Activated T-helper 1 cell treated with anti-CD3 and anti-CD28 coated beads, Interleukin-12 subunit alpha, Interleukin-12 subunit beta, Interleukin-2, Interleukin-4 antibody, amounts not matched to agents 30 ng/mL and 10 ng/mL and 1 ng/mL, durations not matched to agents 14 hours and 24 hours and 36 hours (primary cell): ENCODE measurements around the gene ARL8B. TPM values are rescaled to one million over a fixed set of nuclear protein-coding genes. Genes with fewer than 3 reads are reported as not detected.
A peak's percentile ranks its signal among the peaks of the same experiment; 100 is the strongest.
"Not testable (repeated sequence)": the region's sequence is repeated elsewhere in the genome, so short reads cannot be mapped to it uniquely, and the experiment has no call there.

Experiments used
- DNase-seq: peaks from one replicate; pipeline ENCODE4 v3.0.0; 2021; ENCODE audit warnings: low spot score
- H3K27ac Mint-ChIP-seq: one replicate; pipeline ENCODE4 v1.8.0; 2021; ENCODE audit warnings: mild to moderate bottlenecking, mixed read lengths
- H3K27me3 Mint-ChIP-seq: one replicate; pipeline ENCODE4 v1.8.0; 2022; ENCODE audit warnings: mild to moderate bottlenecking, moderate library complexity, mixed read lengths; ENCODE audit not compliant: insufficient read depth
- H3K36me3 Mint-ChIP-seq: one replicate; pipeline ENCODE4 v1.8.0; 2021; ENCODE audit warnings: low read depth, mixed read lengths
- H3K4me1 Mint-ChIP-seq: one replicate; pipeline ENCODE4 v1.8.0; 2021; ENCODE audit warnings: low read depth, mixed read lengths
- H3K4me3 Mint-ChIP-seq: one replicate; pipeline ENCODE4 v1.8.0; 2021; ENCODE audit warnings: mild to moderate bottlenecking, moderate library complexity, mixed read lengths
- H3K9me3 Mint-ChIP-seq: one replicate; pipeline ENCODE4 v1.8.0; 2021; ENCODE audit warnings: mixed read lengths
- intact Hi-C: fragments of 100-400 bp; cut with micrococcal nuclease; formaldehyde crosslinking; loops from one replicate; pipeline ENCODE4 v1.15.1; 2024
- total RNA-seq: library from RNA; stranded (reverse); gene quantifications from 2 replicates; pipeline ENCODE4 v1.2.3, GENCODE V29; 2022

ARL8B gene
- total RNA-seq, 1 donor from 2014 or later = 43.4 TPM

DNA sequence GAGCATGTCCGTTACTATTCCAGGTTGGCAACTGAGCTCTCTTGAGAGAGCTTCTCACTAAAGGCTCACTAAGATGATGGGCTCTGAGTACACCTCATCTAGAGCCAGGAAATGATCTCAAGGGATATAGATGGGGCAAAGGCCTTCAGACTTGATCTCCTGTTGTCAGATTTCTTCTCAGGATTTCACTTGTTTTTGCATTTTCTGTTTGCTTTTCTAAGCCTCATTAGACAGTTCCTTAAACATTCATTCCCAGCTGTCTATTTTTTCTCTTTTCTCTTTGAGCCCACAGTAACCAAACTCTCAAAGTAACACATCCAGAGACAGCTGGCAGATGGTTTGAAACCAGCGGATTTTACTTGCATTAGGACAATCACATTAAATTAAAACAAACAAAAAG is 28.4 kb upstream of the ARL8B start:
- Mint-ChIP-seq H3K4me3 (no peak overlapping the region), H3K27ac (no peak overlapping the region)

DNA sequence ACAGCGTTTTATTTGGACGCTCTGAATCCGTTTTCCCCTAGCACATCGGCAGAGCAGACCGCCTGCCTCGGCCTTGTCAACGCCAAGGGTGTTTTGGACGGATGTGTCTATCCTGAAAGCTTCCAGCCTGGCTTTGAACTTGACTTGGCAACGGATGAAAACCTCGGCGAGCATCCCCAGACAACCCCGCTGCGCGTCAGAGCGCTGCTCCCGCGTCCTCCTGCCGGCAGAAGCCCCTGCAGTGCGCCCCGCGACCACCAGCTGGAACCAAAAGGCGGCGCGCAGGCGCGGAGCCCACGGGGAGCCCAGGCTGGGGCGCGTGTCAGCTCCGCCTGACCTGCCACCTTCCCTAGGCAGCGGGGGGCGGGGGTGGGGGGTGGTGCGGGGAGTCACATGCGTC is 26.2 kb upstream of the ARL8B start:
- H3K4me1 Mint-ChIP-seq = peaks cover 4% of the 10 kb centered on the region
- H3K36me3 Mint-ChIP-seq = no peaks in the 10 kb centered on the region
- peaks cover 49% of the 10 kb centered on the region for H3K27me3 Mint-ChIP-seq
- DNase-seq = no peak
- intact Hi-C loops = no loop called here
- no peak overlapping the region for H3K4me3 Mint-ChIP-seq
- H3K27ac Mint-ChIP-seq = no peak overlapping the region
- no peaks in the 10 kb centered on the region for H3K9me3 Mint-ChIP-seq

More for the DNA sequence above, 28.4 kb upstream of the ARL8B start:
- no peaks in the 10 kb centered on the region for H3K9me3 Mint-ChIP-seq
- H3K27me3 Mint-ChIP-seq = peaks cover 53% of the 10 kb centered on the region
- no peak for DNase-seq
- no peaks in the 10 kb centered on the region for H3K36me3 Mint-ChIP-seq
- peaks cover 4% of the 10 kb centered on the region for H3K4me1 Mint-ChIP-seq
- intact Hi-C loops = no loop called here

DNA sequence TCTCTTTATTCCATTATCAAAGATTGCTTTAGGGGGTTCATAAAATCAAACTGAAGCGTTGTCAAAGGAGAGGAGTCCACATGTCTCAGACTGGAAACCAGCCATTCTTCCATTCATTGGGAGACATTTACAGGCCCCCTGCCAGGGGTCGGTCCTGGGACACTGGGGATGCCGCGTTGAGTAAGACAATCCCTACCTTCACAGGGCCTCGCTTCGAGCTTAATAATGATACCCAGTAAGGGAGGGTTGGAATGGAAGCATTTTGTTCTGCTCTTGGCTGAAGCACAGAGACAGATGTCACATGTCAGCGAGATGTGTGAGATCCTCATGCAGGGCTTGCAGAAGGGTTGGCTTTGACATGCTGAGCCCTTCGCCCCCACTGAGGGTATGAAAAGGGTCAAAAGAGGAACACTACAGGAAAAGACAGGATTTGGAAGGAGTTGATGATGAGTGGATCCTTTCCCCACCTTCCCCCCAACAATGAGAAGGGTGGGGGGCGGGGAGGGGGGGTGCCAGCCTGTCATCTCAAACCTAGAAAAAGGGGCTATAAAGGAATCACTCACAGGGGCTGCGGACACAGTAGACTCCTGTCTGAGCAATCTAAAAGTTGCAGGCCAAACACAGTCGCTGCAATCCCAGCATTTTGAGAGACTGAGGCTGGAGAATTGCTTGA is 25.6 kb upstream of the ARL8B start:
- Mint-ChIP-seq H3K4me1 (peaks cover 4% of the 10 kb centered on the region), H3K27ac (no peak overlapping the region), H3K36me3 (no peaks in the 10 kb centered on the region), H3K9me3 (no peaks in the 10 kb centered on the region), H3K4me3 (no peak overlapping the region), H3K27me3 (peaks cover 49% of the 10 kb centered on the region)
- intact Hi-C loops = no loop called here
- no peak for DNase-seq

DNA sequence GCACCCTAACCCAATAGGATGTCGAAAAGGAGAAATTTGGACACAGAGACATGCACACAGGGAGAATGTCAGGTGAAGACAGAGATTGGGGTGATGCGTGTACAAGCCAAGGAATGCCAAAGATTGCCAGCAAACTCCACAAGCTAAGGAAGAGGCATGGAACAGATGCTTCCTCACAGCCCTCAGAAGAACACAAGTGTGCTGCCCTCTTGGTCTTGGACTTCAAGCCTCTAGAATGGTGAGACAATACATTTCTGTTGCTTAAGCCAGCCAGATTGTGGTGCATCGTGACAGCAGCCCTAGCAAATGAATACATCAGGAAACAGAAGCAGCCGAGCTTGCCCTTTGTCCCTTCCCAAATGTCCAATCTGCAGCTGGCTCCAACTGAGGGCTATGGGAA is 23.7 kb upstream of the ARL8B start:
- H3K36me3 Mint-ChIP-seq = no peaks in the 10 kb centered on the region
- H3K27me3 Mint-ChIP-seq = peaks cover 45% of the 10 kb centered on the region
- intact Hi-C loops = no loop called here
- no peaks in the 10 kb centered on the region for H3K9me3 Mint-ChIP-seq
- no peak overlapping the region for H3K4me3 Mint-ChIP-seq
- DNase-seq = no peak
- no peak overlapping the region for H3K27ac Mint-ChIP-seq
- H3K4me1 Mint-ChIP-seq = peaks cover 4% of the 10 kb centered on the region

DNA sequence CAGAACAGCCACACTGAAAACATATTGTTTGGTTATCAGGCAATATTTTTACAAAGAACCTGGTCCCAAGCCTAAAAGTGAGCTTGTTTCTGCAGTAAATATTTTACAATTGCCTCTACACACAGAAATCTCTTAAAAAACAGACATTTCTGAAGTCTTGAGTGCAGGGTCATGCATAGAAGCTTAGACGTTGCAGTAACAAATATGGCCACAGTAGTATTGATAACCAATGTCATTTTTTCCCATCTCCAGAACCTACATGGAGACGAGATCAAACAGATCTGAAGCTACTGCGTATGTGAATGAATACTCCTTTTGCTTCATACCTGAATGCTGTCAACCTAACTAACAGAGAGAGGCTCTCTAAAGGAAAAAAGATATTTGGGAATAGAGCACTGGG is 19.6 kb upstream of the ARL8B start:
- no peaks in the 10 kb centered on the region for H3K9me3 Mint-ChIP-seq
- peaks cover 5% of the 10 kb centered on the region for H3K4me1 Mint-ChIP-seq
- no peak for DNase-seq
- no peak overlapping the region for H3K4me3 Mint-ChIP-seq
- no peak overlapping the region for H3K27ac Mint-ChIP-seq
- peaks cover 19% of the 10 kb centered on the region for H3K27me3 Mint-ChIP-seq
- no peaks in the 10 kb centered on the region for H3K36me3 Mint-ChIP-seq
- intact Hi-C loops = no loop called here

DNA sequence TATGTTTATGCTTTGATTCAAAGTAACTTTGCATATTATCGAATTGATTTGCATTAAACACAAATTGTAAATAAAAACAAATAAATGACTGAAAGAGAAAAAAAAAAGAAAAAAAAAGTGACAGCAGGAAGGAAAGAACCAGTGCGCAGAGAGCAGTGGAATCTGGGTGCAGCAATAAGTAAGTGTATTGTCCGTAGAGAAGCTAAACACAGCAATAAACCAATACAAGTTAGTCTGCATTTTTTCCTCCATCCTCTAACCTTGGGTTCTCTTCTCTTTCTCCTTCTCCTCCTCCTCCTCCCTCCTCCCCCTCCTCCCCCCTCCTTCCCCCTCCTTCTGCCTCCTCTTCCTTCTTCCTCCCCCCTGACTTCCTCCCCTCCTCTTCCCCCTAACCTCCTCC is 18.3 kb upstream of the ARL8B start:
- Mint-ChIP-seq H3K4me3 (no peak overlapping the region), H3K27ac (no peak overlapping the region), H3K36me3 (no peaks in the 10 kb centered on the region), H3K9me3 (no peaks in the 10 kb centered on the region), H3K27me3 (peaks cover 15% of the 10 kb centered on the region), H3K4me1 (peaks cover 5% of the 10 kb centered on the region)
- DNase-seq = no peak
- intact Hi-C loops = no loop called here

DNA sequence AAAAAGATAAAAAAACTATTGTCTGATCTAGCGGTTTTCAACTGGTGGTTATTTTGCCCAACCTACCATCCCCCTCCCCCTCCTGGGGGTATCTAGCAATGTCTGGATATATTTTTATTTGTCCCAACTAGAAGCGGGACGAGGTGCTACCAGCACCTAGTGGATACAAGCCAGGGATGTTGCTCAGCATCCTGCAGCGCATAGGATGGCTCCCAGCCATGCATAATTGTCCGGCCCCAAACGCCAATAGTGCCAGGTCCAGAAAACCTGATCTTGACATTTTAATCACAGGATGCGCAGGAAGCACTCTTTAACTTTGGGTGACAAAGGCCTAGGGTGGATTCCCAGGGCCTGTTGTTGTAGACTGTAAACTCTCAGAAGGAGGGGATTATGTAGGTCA is 17.0 kb upstream of the ARL8B start:
- no peak for DNase-seq
- Mint-ChIP-seq H3K4me1 (peaks cover 5% of the 10 kb centered on the region), H3K4me3 (no peak overlapping the region), H3K36me3 (no peaks in the 10 kb centered on the region), H3K9me3 (no peaks in the 10 kb centered on the region), H3K27me3 (peaks cover 5% of the 10 kb centered on the region), H3K27ac (no peak overlapping the region)
- intact Hi-C loops = no loop called here

DNA sequence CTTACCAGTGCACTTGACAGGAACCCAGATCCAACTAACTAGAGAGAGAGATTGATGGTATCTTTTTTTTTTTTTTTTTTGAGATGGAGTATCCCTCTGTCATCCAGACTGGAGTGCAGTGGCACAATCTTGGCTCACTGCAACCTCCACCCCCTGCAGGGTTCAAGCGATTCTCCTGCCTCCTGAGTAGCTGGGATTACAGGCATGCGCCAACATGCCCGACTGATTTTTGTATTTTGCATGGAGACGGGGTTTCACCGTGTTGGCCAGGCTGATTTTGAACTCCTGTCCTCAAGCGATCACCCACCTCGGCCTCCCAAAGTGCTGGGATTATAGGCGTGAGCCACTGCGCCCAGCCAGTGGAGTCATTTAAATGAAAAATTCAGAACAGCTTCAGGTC is 15.7 kb upstream of the ARL8B start:
- DNase-seq, H3K36me3 Mint-ChIP-seq, H3K9me3 Mint-ChIP-seq, H3K27me3 Mint-ChIP-seq, H3K27ac Mint-ChIP-seq, H3K4me3 Mint-ChIP-seq, H3K4me1 Mint-ChIP-seq, intact Hi-C loops: not testable (repeated sequence)

DNA sequence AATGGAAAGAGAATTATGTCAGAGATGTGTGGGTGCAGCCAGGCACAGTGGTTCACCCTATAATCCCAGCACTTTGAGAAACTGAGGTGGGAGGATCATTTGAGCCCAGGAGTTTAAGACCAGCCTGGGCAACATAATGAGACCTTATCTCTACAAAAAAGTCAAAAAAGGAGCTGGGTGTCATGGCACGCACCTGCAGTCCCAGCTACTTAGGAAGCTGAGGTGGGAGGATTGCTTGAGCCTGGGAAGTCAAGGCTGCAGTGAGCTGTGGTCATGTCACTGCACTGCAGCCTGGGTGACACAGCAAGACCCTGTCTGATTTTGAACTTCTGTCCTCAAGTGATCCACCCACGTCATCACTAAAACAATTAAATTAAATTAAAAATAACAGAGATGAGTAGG is 15.2 kb upstream of the ARL8B start:
- H3K4me1 Mint-ChIP-seq, H3K27ac Mint-ChIP-seq, H3K9me3 Mint-ChIP-seq, intact Hi-C loops, H3K27me3 Mint-ChIP-seq, DNase-seq, H3K36me3 Mint-ChIP-seq, H3K4me3 Mint-ChIP-seq: not testable (repeated sequence)

DNA sequence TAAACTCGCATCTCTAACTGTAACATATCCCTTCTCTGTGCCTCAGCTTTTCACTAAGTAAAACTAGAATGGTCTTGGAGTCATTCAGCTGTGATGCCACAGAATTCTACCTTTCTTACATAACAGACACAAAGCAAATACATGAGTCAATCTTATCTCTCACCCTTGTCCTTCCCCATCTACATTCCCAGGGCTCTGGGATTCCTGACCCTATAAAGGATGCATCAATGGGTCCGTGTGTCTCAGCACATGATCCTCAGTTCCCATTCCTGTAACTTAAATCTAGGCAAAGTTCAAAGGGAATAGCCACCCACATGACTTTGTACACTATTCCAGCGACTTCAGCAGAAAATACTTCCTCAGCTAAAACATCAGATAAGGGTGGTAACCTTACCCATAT is 11.8 kb upstream of the ARL8B start:
- no peaks in the 10 kb centered on the region for H3K27me3 Mint-ChIP-seq
- H3K4me1 Mint-ChIP-seq = peaks cover 5% of the 10 kb centered on the region
- H3K27ac Mint-ChIP-seq = no peak overlapping the region
- H3K9me3 Mint-ChIP-seq = no peaks in the 10 kb centered on the region
- no peaks in the 10 kb centered on the region for H3K36me3 Mint-ChIP-seq
- no peak for DNase-seq
- intact Hi-C loops = no loop called here
- no peak overlapping the region for H3K4me3 Mint-ChIP-seq

DNA sequence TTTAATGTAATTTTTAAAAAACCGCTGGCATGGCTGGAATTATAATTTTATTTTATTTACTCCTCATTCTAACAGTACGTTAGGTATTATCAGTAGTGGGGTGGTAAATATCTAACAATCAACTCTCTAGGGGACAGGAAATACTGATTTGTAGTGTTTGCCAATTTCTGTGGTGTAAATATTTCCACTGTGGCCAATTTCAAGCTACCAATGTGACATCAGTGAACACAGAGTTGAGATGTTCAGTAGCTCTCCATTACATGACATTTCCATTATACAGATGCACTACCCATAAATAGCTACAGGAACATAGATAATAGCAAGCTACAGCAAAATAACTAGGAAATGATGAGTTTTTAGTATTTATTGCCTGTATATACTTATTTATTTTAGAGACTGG is 10.0 kb upstream of the ARL8B start:
- no peak overlapping the region for H3K4me3 Mint-ChIP-seq
- no peaks in the 10 kb centered on the region for H3K9me3 Mint-ChIP-seq
- no peaks in the 10 kb centered on the region for H3K27me3 Mint-ChIP-seq
- intact Hi-C loops = no loop called here
- H3K27ac Mint-ChIP-seq = peak overlapping the region; percentile 55
- H3K4me1 Mint-ChIP-seq = no peaks in the 10 kb centered on the region
- no peaks in the 10 kb centered on the region for H3K36me3 Mint-ChIP-seq
- no peak for DNase-seq

DNA sequence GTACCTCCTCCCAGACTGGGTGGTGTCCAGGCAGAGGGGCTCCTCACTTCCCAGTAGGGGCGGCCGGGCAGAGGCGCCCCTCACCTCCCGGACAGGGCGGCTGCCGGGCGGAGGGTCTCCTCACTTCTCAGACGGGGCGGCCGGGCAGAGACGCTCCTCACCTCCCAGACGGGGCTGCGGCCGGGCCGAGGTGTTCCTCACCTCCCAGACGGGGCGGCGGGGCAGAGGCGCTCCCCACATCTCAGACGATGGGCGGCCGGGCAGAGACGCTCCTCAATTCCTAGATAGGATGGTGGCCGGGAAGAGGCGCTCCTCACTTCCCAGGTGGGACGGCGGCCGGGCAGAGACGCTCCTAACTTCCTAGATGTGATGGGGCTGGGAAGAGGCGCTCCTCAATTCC is 8.4 kb upstream of the ARL8B start:
- DNase-seq, H3K27ac Mint-ChIP-seq, H3K4me1 Mint-ChIP-seq, H3K27me3 Mint-ChIP-seq, H3K36me3 Mint-ChIP-seq, intact Hi-C loops, H3K4me3 Mint-ChIP-seq, H3K9me3 Mint-ChIP-seq: not testable (repeated sequence)

DNA sequence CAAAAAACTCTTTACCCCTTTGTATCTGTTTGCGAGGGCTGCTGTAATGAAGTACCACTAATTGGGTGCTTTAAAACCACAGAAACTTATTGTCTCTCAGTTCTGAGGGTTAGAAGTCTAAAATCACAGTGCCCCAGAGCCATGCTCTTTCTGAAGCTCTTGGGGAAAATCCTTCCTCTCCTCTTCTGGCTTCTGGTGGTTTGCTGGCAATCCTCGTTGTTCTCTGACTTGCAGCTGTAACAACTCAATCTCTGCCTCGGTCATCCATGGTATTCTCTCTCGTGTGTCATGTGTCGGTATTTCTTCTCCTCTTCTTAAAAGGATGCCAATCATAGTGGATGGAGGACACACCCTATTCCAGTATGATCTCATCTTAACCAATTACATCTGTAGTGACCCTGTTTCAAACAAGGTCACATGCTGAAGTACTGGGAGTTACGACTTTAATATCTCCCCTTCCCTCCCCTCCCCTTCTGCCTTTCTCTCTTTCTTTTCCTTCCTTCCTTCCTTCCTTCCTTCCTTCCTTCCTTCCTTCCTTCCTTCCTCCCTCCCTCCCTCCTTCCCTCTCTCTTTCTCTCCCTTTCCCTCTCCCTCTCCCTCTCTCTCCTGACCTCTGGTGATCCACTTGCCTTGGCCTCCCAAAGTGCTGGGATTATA is 6.5 kb upstream of the ARL8B start:
- Mint-ChIP-seq H3K4me3 (no peak overlapping the region), H3K36me3 (no peaks in the 10 kb centered on the region), H3K27me3 (no peaks in the 10 kb centered on the region), H3K9me3 (no peaks in the 10 kb centered on the region), H3K27ac (no peak overlapping the region), H3K4me1 (no peaks in the 10 kb centered on the region)
- no peak for DNase-seq
- intact Hi-C loops = no loop called here

DNA sequence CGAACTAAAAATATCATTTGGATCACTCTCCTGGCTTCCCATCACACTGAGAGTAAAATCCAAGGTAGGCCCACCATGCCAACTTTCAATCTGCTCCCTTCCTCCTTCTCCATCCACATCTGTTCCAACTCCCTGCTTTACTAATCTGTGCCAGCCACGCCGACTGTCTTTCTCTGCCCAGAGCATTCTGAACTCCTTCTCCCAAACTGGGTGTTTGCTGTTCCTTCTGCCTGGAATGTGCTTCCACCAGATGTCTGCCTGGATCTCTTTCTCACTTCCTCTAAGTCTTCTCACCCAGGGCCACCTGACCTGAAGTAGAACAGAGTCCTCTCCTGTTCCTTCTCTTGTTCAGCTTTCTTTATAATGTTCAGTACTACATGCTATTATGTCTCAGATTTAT is 5.6 kb upstream of the ARL8B start:
- Mint-ChIP-seq H3K27ac (peak overlapping the region; percentile 15), H3K27me3 (no peaks in the 10 kb centered on the region), H3K4me3 (no peak overlapping the region), H3K9me3 (no peaks in the 10 kb centered on the region), H3K4me1 (peaks cover under 1% of the 10 kb centered on the region), H3K36me3 (no peaks in the 10 kb centered on the region)
- intact Hi-C loops = no loop called here
- DNase-seq = no peak
